Right lobe of liver (tissue), 6 donors: ENCODE measurements around the gene C5. TPM values are rescaled to one million over a fixed set of nuclear protein-coding genes. Genes with fewer than 3 reads are reported as not detected.

Source experiments
- ATAC-seq, 4 donors: fragments of 200-7000 bp; cut with Tn5 transposase; one replicate each; pipeline ENCODE4 v1.9.1; 2020; ENCODE audit warnings: mild to moderate bottlenecking in 4 of 4, moderate library complexity in 4 of 4
- DNase-seq, 3 donors: peaks; one replicate each; pipeline ENCODE4 v3.0.0-alpha.2; 2020
- H3K27ac ChIP-seq, 3 donors: fragments of 200-600 bp; one replicate each; pipeline ENCODE4 v1.8.0; 2022
- H3K27me3 ChIP-seq, 2 donors: fragments of 200-600 bp; one replicate each; pipeline ENCODE4 v1.8.0; 2022
- H3K36me3 ChIP-seq, 4 donors: fragments of 200-600 bp; sonication (generic) in 1 of 4; one replicate each; pipeline versions ENCODE4 v1.5.1 to v1.8.0; 2017 to 2022; ENCODE audit warnings: control low read depth in 1 of 4
- H3K4me1 ChIP-seq, 4 donors: fragments of 200-600 bp; sonication (generic) in 1 of 4; one replicate each; pipeline versions ENCODE4 v1.5.1 to v1.8.0; 2017 to 2022; ENCODE audit warnings: control low read depth in 1 of 4
- H3K4me3 ChIP-seq, 3 donors: fragments of 200-600 bp; one replicate each; pipeline ENCODE4 v1.8.0; 2022
- H3K9me3 ChIP-seq, 4 donors: fragments of 200-600 bp; sonication (generic) in 1 of 4; one replicate each; pipeline versions ENCODE4 v1.5.1 to v1.8.0; 2017 to 2022; ENCODE audit warnings: control low read depth in 1 of 4
- CTCF ChIP-seq, 4 donors: fragments of 200-600 bp in 3 of 4; fragments of 450-650 bp in 1 of 4; IDR thresholded peaks; one replicate each; pipeline versions ENCODE4 v1.5.1 to v1.8.0; 2016 to 2022; ENCODE audit warnings: antibody characterized with exemption in 4 of 4, mild to moderate bottlenecking in 2 of 4
- POLR2A ChIP-seq: fragments of 450-650 bp; IDR thresholded peaks from one replicate; pipeline ENCODE4 v1.6.1; 2017; ENCODE audit warnings: antibody characterized with exemption, mild to moderate bottlenecking
- WGBS: methylation state at CpG from one replicate; pipeline ENCODE4 v1.1.6; 2018; ENCODE audit warnings: low coverage, low lambda C conversion rate; ENCODE audit not compliant: insufficient coverage; ENCODE audit errors: missing lambda C conversion rate; 5-methylcytosine and 5-hydroxymethylcytosine counted together
- intact Hi-C, 2 donors: fragments of 100-400 bp; cut with DNase I; formaldehyde crosslinking; loops; one replicate each; pipeline versions ENCODE4 v1.11.2 to v1.14.1; 2022
- total RNA-seq, 6 experiments: library from RNA; depleted of rRNA in 2 of 6; stranded (reverse); fragments of >200 nt in 2 of 6; fragmentation: NEBNext Ultra II Directional in 3 of 6; extraction: Animal tissue kit (Norgen Biotek cat#: 25700) in 3 of 6; gene quantifications; one replicate each; pipeline versions ENCODE4 v1.1.0 to v1.2.4, GENCODE V29; 2016 to 2023
- donor health status: DM: no; HTN: yes; CAD: no.
- donor health status: DM: no; HTN: no; CAD: no.
- donor health status: DM: no; HTN: no; CAD: no.
- donor health status: DM: no; HTN: yes; CAD: no.
- donor health status: DM: no; HTN: yes; CAD: no.

Gene C5
- total RNA-seq, 6 experiments from 2014 or later = 251 to 616 (median 411) TPM

- no peak for ATAC-seq
- intact Hi-C loops = no loop called here
- 89% methylated on average over 5 of the region's 5 CpGs for WGBS
Measured at GRCh38 chr9:121057821-121058220, 7.7 kb upstream of the C5 start.

GRCh38 chr9:121055642-121056143, 5.6 kb upstream of the C5 start:
- intact Hi-C loops = no loop called here
- H3K27ac ChIP-seq = peak overlapping the region in 2 of 3 donors; percentile 18 to 89
- H3K36me3 ChIP-seq = no peaks in the 10 kb centered on the region
- H3K9me3 ChIP-seq = no peaks in the 10 kb centered on the region
- 40% methylated on average over 2 of the region's 2 CpGs for WGBS
- H3K4me3 ChIP-seq = no peak overlapping the region
- TF ChIP-seq POLR2A (no peak), CTCF (IDR thresholded peaks at IDR 0.05) (peak; percentile 39 to 88 (median 55))
- peak; percentile 70 to 81 (median 72) for DNase-seq
- peak; percentile 74 to 86 (median 82) for ATAC-seq
- no peaks in the 10 kb centered on the region for H3K27me3 ChIP-seq
- peaks cover 0 to 45% (median 15%) of the 10 kb centered on the region in 4 donors for H3K4me1 ChIP-seq

More at GRCh38 chr9:121057821-121058220, 7.7 kb upstream of the C5 start:
- TF ChIP-seq POLR2A (no peak), CTCF (IDR thresholded peaks at IDR 0.05) (no peak)
- Histone ChIP-seq H3K9me3 (no peaks in the 10 kb centered on the region), H3K27ac (no peak overlapping the region), H3K27me3 (no peaks in the 10 kb centered on the region), H3K4me1 (peaks cover 0 to 36% (median 15%) of the 10 kb centered on the region in 4 donors), H3K4me3 (no peak overlapping the region), H3K36me3 (no peaks in the 10 kb centered on the region)
- DNase-seq = no peak

GRCh38 chr9:121053544-121053943, 3.5 kb upstream of the C5 start:
- TF ChIP-seq POLR2A = peak; percentile 24
- TF ChIP-seq CTCF (IDR thresholded peaks at IDR 0.05) = no peak
- ATAC-seq (peak; percentile 56 to 81 (median 62)), DNase-seq (peak; percentile 41 to 72 (median 66))
- intact Hi-C loops = no loop called here
- Histone ChIP-seq H3K4me3 (no peak overlapping the region), H3K36me3 (no peaks in the 10 kb centered on the region), H3K27me3 (no peaks in the 10 kb centered on the region), H3K27ac (peak overlapping the region; percentile 28 to 89 (median 61)), H3K9me3 (no peaks in the 10 kb centered on the region), H3K4me1 (peaks cover 0 to 41% (median 15%) of the 10 kb centered on the region in 4 donors)
- WGBS = 29% methylated on average over 4 of the region's 4 CpGs

- no peaks in the 10 kb centered on the region for H3K27me3 ChIP-seq
- no peak for DNase-seq
- TF ChIP-seq POLR2A (no peak), CTCF (IDR thresholded peaks at IDR 0.05) (no peak)
- H3K36me3 ChIP-seq = peaks cover 0 to 23% (median 0%) of the 10 kb centered on the region in 4 donors
- H3K4me3 ChIP-seq = peak overlapping the region; percentile 36 to 60 (median 58)
- no peaks in the 10 kb centered on the region for H3K9me3 ChIP-seq
- intact Hi-C loops = no loop called here
- H3K4me1 ChIP-seq = peaks cover 0 to 16% (median 4%) of the 10 kb centered on the region in 4 donors
- peak overlapping the region in 2 of 3 donors; percentile 9 to 89 for H3K27ac ChIP-seq
- no peak for ATAC-seq
Measured at GRCh38 chr9:121048618-121049017, 1.5 kb downstream of the C5 start.
